GM21360 (cell line): ENCODE measurements around the gene ZNF513.
A peak's percentile ranks its signal among the peaks of the same experiment; 100 is the strongest.
"Not testable (repeated sequence)": the region's sequence is repeated elsewhere in the genome, so short reads cannot be mapped to it uniquely, and the experiment has no call there.

Experiments used
- ATAC-seq: cut with Tn5 transposase; IDR thresholded peaks from one replicate; pipeline ENCODE4 v1.9.1; 2021; ENCODE audit warnings: mild to moderate bottlenecking, moderate library complexity; ENCODE audit not compliant: unreplicated experiment

The ZNF513 gene

GRCh38 chr2:27362678-27363420, 17.7 kb downstream of the ZNF513 start:
- no peak for ATAC-seq

- ATAC-seq: peak; percentile 68
Measured at GRCh38 chr2:27356382-27357181, 24.0 kb downstream of the ZNF513 start, which contains the start of gene GTF3C2. Gene GTF3C2, minus strand, starts transcription at chr2:27356764. Its CDS starts 13,210 bp downstream, at chr2:27343554.

- peak; percentile 38 for ATAC-seq
Measured at GRCh38 chr2:27356056-27356381, 24.5 kb downstream of the ZNF513 start.

GRCh38 chr2:27354597-27354927, 26.0 kb downstream of the ZNF513 start:
- ATAC-seq: no peak

- no peak for ATAC-seq
Measured at GRCh38 chr2:27353762-27354596, 26.6 kb downstream of the ZNF513 start.

- ATAC-seq: not testable (repeated sequence)
Measured at GRCh38 chr2:27353386-27353761, 27.2 kb downstream of the ZNF513 start.

GRCh38 chr2:27351802-27352598, 28.5 kb downstream of the ZNF513 start:
- ATAC-seq: no peak

GRCh38 chr2:27350106-27350693, 30.3 kb downstream of the ZNF513 start:
- ATAC-seq: no peak

GRCh38 chr2:27347641-27348040, 32.9 kb downstream of the ZNF513 start:
- ATAC-seq: no peak

GRCh38 chr2:27336173-27336572, 44.4 kb downstream of the ZNF513 start:
- no peak for ATAC-seq

GRCh38 chr2:27335311-27335710, 45.2 kb downstream of the ZNF513 start:
- ATAC-seq: no peak
